ENCODE data around the gene DYNC1I1. TPM values are rescaled to one million over a fixed set of nuclear protein-coding genes. Genes with fewer than 3 reads are reported as not detected.

Gene DYNC1I1
- total and polyA plus RNA-seq, 3 experiments from 2014 or later = not detected

DNA sequence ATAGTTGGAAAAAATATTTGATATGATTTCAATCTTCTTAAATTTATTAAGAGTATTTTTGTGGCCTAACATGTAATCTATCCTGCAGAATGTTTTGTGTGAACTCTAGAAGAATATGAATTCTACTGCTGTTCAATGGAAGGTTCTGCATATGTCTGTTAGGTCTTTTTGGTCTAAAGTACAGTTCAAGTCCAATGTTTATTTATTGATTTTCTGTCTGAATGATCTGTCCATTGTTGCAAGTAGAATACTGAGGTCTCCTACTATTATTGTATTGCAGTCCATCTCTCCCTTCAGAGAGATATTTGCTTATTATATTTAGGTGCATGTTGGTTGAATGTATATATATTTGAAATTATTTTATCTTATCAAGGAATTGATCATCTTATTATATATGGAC is 18.9 kb upstream of the DYNC1I1 start:
- no peaks in the 10 kb centered on the region for H3K36me3 Mint-ChIP-seq

DNA sequence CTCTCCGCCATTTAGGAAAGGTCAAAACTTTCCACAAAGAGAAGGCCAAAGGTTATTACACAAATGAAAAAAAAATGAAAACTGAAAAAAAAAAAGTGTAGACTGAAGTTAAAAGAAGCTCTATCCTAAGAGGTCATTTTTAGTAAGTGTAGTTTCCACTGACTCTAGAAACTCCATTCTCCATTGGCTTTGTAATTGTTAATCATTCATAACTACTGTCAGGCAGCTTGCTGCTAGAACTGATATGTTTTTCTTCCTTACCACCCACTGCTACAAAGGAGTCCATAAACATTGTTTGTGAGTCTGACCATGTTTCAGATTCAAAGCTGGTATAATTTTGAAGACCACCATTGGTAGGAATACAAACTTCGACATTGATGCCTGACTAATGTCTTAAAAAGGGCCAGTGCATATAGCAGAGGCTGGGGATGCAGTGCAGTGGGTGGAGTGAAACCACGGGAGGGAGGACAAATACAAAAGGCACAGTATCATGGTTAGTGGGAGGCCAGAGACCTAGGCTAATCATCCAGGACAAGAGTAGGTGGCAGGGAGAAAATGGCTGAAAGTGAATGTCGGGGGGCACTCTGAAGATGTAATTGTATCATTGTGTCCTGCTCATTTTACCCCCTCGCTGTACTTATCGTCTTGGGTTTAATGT is 16.9 kb upstream of the DYNC1I1 start:
- peaks cover 0 to 9% (median 0%) of the 10 kb centered on the region in 5 donors for H3K9me3 Mint-ChIP-seq
- CTCF ChIA-PET = no interaction called here
- no peak overlapping the region for H3K4me3 Mint-ChIP-seq
- no peaks in the 10 kb centered on the region for H3K4me1 Mint-ChIP-seq
- H3K36me3 Mint-ChIP-seq = no peaks in the 10 kb centered on the region
- POLR2A ChIA-PET = no interaction called here
- H3K36me3 ChIP-seq (ENCODE audit: insufficient read depth, low read length) = no peaks in the 10 kb centered on the region
- H3K27me3 Mint-ChIP-seq = peaks cover 3 to 16% of the 10 kb centered on the region in 2 donors
- no peak overlapping the region for H3K27ac Mint-ChIP-seq
- H3K4me1 ChIP-seq (ENCODE audit: insufficient read depth, low read length) = no peaks in the 10 kb centered on the region
- no peak overlapping the region for H3K4me3 ChIP-seq (ENCODE audit: low read length)
- DNase-seq = no peak
- H3K9me3 ChIP-seq (ENCODE audit: low read length) = no peaks in the 10 kb centered on the region
- no peaks in the 10 kb centered on the region for H3K27me3 ChIP-seq (ENCODE audit: insufficient read depth, low read length, poor library complexity, severe bottlenecking)
- H3K27ac ChIP-seq (ENCODE audit: low read depth, low read length) = no peak overlapping the region

More for the DNA sequence above, 18.9 kb upstream of the DYNC1I1 start:
- H3K4me3 ChIP-seq (ENCODE audit: low read length) = no peak overlapping the region
- no peak overlapping the region for H3K27ac ChIP-seq (ENCODE audit: low read depth, low read length)
- DNase-seq = no peak
- CTCF ChIA-PET = no interaction called here
- peaks cover 0 to 9% (median 2%) of the 10 kb centered on the region in 5 donors for H3K9me3 Mint-ChIP-seq
- no peaks in the 10 kb centered on the region for H3K9me3 ChIP-seq (ENCODE audit: low read length)
- H3K27me3 ChIP-seq (ENCODE audit: insufficient read depth, low read length, poor library complexity, severe bottlenecking) = no peaks in the 10 kb centered on the region
- H3K4me3 Mint-ChIP-seq = no peak overlapping the region
- no peaks in the 10 kb centered on the region for H3K4me1 Mint-ChIP-seq
- no peaks in the 10 kb centered on the region for H3K4me1 ChIP-seq (ENCODE audit: insufficient read depth, low read length)
- POLR2A ChIA-PET = no interaction called here
- H3K27me3 Mint-ChIP-seq = peaks cover 3 to 14% of the 10 kb centered on the region in 2 donors
- H3K27ac Mint-ChIP-seq = no peak overlapping the region
- H3K36me3 ChIP-seq (ENCODE audit: insufficient read depth, low read length) = no peaks in the 10 kb centered on the region

DNA sequence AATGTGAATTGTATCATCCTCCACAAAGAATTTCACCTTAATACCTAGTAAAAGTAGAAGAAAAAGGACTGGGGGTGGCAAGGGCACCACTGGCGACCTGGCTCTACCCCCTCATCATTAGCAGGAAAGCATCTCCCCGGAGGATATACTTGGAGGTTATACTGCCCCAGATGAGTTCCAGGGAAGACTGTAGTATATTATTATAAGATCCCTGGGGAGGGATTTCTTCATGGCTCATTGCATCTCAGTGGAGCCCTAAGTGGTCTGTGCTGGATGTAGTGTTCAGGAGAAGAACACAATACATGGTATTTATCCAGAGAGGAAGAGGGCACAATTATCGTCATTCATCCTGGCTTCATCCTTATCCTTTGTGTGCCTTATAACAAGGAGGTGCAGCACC is 14.2 kb upstream of the DYNC1I1 start:
- Histone ChIP-seq H3K27me3 (ENCODE audit: insufficient read depth, low read length, poor library complexity, severe bottlenecking) (no peaks in the 10 kb centered on the region), H3K4me3 (ENCODE audit: low read length) (no peak overlapping the region), H3K4me1 (ENCODE audit: insufficient read depth, low read length) (no peaks in the 10 kb centered on the region), H3K27ac (ENCODE audit: low read depth, low read length) (no peak overlapping the region), H3K9me3 (ENCODE audit: low read length) (no peaks in the 10 kb centered on the region), H3K36me3 (ENCODE audit: insufficient read depth, low read length) (no peaks in the 10 kb centered on the region)
- Mint-ChIP-seq H3K4me3 (no peak overlapping the region), H3K9me3 (peaks cover 0 to 6% (median 0%) of the 10 kb centered on the region in 5 donors), H3K27ac (no peak overlapping the region), H3K4me1 (no peaks in the 10 kb centered on the region), H3K27me3 (peaks cover 3 to 16% of the 10 kb centered on the region in 2 donors), H3K36me3 (no peaks in the 10 kb centered on the region)
- POLR2A ChIA-PET = no interaction called here
- CTCF ChIA-PET = no interaction called here
- DNase-seq = no peak

DNA sequence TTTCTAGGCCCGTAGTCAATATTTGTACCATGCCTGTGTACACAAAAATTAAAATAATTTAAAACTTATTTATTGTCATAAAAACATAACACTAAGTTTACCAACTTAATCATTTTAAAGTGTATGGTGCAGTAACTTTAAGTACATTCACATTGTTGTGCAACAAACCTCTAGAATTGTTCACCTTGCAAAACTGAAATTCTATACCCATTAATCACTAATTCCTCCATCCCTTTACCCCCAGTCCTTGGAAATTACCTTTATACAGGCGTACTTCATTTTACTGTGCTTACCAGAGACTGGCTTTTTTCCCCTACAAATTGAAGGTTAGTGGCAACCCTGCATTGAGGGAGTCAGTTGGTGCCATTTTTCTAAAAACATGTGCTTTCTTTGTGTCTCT is 6.3 kb upstream of the DYNC1I1 start:
- H3K4me1 Mint-ChIP-seq = no peaks in the 10 kb centered on the region
- ChIA-PET POLR2A (no interaction called here), CTCF (no interaction called here)
- no peak overlapping the region for H3K27ac Mint-ChIP-seq
- H3K27me3 ChIP-seq (ENCODE audit: insufficient read depth, low read length, poor library complexity, severe bottlenecking) = no peaks in the 10 kb centered on the region
- no peaks in the 10 kb centered on the region for H3K36me3 ChIP-seq (ENCODE audit: insufficient read depth, low read length)
- no peaks in the 10 kb centered on the region for H3K9me3 ChIP-seq (ENCODE audit: low read length)
- H3K9me3 Mint-ChIP-seq = peaks cover 0 to 10% (median 0%) of the 10 kb centered on the region in 5 donors
- no peak overlapping the region for H3K27ac ChIP-seq (ENCODE audit: low read depth, low read length)
- H3K36me3 Mint-ChIP-seq = no peaks in the 10 kb centered on the region
- no peak overlapping the region for H3K4me3 ChIP-seq (ENCODE audit: low read length)
- no peak overlapping the region for H3K4me3 Mint-ChIP-seq
- no peak for DNase-seq
- peaks cover 4 to 6% of the 10 kb centered on the region in 2 donors for H3K27me3 Mint-ChIP-seq
- no peaks in the 10 kb centered on the region for H3K4me1 ChIP-seq (ENCODE audit: insufficient read depth, low read length)

DNA sequence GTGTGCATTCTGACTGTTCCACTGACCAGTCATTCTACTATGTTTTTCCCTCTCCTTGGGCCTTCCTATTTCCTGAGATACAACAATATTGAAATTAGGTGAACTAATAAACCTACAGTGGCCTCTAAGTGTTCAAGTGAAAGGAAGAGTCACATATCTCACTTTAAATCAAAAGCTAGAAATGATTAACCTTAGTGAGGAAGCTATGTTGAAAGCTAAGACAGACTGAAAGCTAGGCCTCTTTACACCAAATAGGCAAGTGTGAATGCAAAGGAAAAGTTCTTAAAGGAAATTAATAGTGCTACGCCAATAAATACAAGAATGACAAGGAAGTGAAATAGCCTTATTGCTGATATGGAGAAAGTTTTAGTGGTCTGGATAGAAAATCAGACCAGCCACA is 5.7 kb upstream of the DYNC1I1 start:
- Mint-ChIP-seq H3K9me3 (peaks cover 0 to 10% (median 0%) of the 10 kb centered on the region in 5 donors), H3K36me3 (no peaks in the 10 kb centered on the region), H3K4me3 (no peak overlapping the region), H3K27ac (no peak overlapping the region), H3K4me1 (no peaks in the 10 kb centered on the region), H3K27me3 (peaks cover 8 to 10% of the 10 kb centered on the region in 2 donors)
- Histone ChIP-seq H3K9me3 (ENCODE audit: low read length) (no peaks in the 10 kb centered on the region), H3K4me1 (ENCODE audit: insufficient read depth, low read length) (no peaks in the 10 kb centered on the region), H3K27me3 (ENCODE audit: insufficient read depth, low read length, poor library complexity, severe bottlenecking) (no peaks in the 10 kb centered on the region), H3K27ac (ENCODE audit: low read depth, low read length) (no peak overlapping the region), H3K36me3 (ENCODE audit: insufficient read depth, low read length) (no peaks in the 10 kb centered on the region), H3K4me3 (ENCODE audit: low read length) (no peak overlapping the region)
- ChIA-PET CTCF (no interaction called here), POLR2A (no interaction called here)
- DNase-seq = no peak

DNA sequence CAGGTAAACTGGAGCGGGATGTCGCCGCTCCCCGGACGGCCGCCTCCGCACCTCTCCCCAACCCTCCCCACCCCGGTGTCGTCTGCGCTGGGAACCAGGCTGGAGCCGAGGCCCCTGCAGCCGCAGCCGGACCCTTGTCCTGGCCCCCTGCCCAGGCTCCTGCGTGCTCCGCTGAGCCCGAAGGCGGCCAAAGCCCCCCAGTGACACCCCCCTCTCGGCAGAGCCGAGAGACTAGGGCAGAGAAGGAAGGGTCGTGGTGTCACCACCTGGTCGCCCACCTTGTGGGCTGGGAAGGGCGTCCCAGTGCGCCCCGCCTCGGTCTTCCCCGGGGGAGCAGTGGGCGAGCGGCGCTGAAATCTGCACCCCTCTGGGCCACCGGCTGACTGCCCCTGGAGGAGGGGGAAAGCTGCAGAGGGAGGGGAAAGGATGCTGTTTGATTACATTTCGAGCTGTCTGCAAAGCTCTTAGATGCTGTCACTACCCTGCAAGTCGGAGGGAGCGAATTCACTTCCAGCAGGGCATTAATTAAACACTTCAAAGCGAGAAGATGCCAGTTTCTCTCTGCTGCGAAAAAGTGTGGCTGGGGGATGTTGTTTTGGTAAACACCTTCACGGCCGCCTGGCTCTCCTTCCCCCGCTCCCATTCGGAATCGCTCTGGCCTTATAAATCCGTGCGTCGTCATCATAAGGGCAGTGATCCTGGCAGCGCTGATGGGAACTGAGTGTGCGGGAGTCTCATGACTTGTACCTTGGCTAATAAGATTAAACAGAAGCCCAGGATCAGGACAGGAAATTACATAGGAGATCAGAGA is 622 bp downstream of the DYNC1I1 start:
- Mint-ChIP-seq H3K9me3 (peaks cover 0 to 11% (median 2%) of the 10 kb centered on the region in 5 donors), H3K27me3 (peaks cover 28 to 35% of the 10 kb centered on the region in 2 donors), H3K27ac (no peak overlapping the region), H3K4me1 (peaks cover 2 to 6% (median 3%) of the 10 kb centered on the region in 3 donors), H3K36me3 (no peaks in the 10 kb centered on the region), H3K4me3 (peak overlapping the region in 1 of 7 donors; percentile 22)
- H3K36me3 ChIP-seq (ENCODE audit: insufficient read depth, low read length) = no peaks in the 10 kb centered on the region
- no peaks in the 10 kb centered on the region for H3K9me3 ChIP-seq (ENCODE audit: low read length)
- H3K4me3 ChIP-seq (ENCODE audit: low read length) = no peak overlapping the region
- CTCF ChIA-PET = no interaction called here
- no peaks in the 10 kb centered on the region for H3K27me3 ChIP-seq (ENCODE audit: insufficient read depth, low read length, poor library complexity, severe bottlenecking)
- POLR2A ChIA-PET = no interaction called here
- H3K4me1 ChIP-seq (ENCODE audit: insufficient read depth, low read length) = no peaks in the 10 kb centered on the region
- DNase-seq = no peak
- H3K27ac ChIP-seq (ENCODE audit: low read depth, low read length) = no peak overlapping the region

DNA sequence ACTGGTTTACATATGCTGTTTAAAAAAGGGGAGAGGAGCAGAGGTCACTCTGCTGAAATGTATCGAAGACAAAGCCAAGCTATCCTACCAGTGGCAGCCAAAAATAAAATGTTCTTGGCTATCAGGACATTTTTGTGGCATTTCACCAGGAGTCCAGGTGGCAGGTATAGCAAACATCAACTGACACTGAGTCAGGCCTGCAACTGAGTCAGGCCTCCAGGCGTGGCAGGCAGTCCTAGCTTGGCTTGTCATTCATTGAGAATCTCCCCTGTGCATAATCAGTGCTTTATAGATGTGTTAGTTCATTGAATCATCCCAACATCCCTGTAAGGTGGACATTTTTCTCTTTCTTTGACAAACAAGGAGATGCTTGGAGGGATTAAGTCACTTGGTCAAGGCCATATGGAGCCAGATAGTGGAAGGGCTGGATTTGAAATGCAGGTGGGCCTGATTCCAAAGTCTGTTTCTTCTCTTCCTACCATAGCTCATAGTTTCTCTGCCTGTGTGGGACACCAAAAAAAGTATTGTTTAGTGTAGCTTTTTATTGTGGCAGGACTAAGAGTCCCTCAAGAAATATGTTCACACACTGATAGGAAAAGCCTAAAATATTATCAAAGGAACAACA is 4.3 kb downstream of the DYNC1I1 start:
- peaks cover 20 to 30% of the 10 kb centered on the region in 2 donors for H3K27me3 Mint-ChIP-seq
- Histone ChIP-seq H3K27ac (ENCODE audit: low read depth, low read length) (no peak overlapping the region), H3K36me3 (ENCODE audit: insufficient read depth, low read length) (no peaks in the 10 kb centered on the region), H3K4me1 (ENCODE audit: insufficient read depth, low read length) (no peaks in the 10 kb centered on the region), H3K9me3 (ENCODE audit: low read length) (no peaks in the 10 kb centered on the region), H3K4me3 (ENCODE audit: low read length) (no peak overlapping the region), H3K27me3 (ENCODE audit: insufficient read depth, low read length, poor library complexity, severe bottlenecking) (no peaks in the 10 kb centered on the region)
- H3K27ac Mint-ChIP-seq = no peak overlapping the region
- ChIA-PET POLR2A (no interaction called here), CTCF (no interaction called here)
- H3K9me3 Mint-ChIP-seq = peaks cover 2 to 12% (median 5%) of the 10 kb centered on the region in 5 donors
- no peak overlapping the region for H3K4me3 Mint-ChIP-seq
- no peaks in the 10 kb centered on the region for H3K36me3 Mint-ChIP-seq
- peaks cover 2 to 6% (median 3%) of the 10 kb centered on the region in 3 donors for H3K4me1 Mint-ChIP-seq
- DNase-seq = no peak

DNA sequence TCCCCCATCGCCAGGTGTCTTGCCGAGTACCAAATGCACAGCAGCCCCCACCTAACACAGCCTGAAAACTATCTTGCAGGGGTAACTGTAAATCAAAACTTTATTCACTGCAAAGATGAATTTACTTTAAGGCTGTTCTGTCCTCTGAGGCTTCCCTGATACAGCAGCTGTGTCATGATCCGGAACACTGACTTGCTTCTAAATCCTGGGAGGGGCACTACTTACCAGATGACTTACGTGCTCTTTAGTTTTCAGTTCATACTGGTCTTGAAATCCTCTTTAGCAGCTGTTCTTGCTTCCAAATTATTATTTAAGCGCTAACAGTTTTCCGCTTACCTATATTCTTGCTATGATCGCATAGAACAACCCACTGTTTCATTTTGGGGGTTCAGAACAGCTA is 4.9 kb downstream of the DYNC1I1 start:
- Histone ChIP-seq H3K36me3 (ENCODE audit: insufficient read depth, low read length) (no peaks in the 10 kb centered on the region), H3K4me1 (ENCODE audit: insufficient read depth, low read length) (no peaks in the 10 kb centered on the region), H3K9me3 (ENCODE audit: low read length) (no peaks in the 10 kb centered on the region), H3K4me3 (ENCODE audit: low read length) (no peak overlapping the region), H3K27me3 (ENCODE audit: insufficient read depth, low read length, poor library complexity, severe bottlenecking) (no peaks in the 10 kb centered on the region), H3K27ac (ENCODE audit: low read depth, low read length) (no peak overlapping the region)
- Mint-ChIP-seq H3K27ac (no peak overlapping the region), H3K9me3 (peaks cover 2 to 7% (median 3%) of the 10 kb centered on the region in 5 donors), H3K36me3 (no peaks in the 10 kb centered on the region), H3K4me1 (peaks cover 0 to 3% (median 0%) of the 10 kb centered on the region in 3 donors), H3K4me3 (no peak overlapping the region), H3K27me3 (peaks cover 15 to 25% of the 10 kb centered on the region in 2 donors)
- CTCF ChIA-PET = no interaction called here
- no peak for DNase-seq
- POLR2A ChIA-PET = no interaction called here

Data from CD8-positive, alpha-beta memory T cell (primary cell).